Myocyte (in vitro differentiated cells): ENCODE data around the gene CD82. TPM values are rescaled to one million over a fixed set of nuclear protein-coding genes. Genes with fewer than 3 reads are reported as not detected.
"Not testable (repeated sequence)": the region's sequence is repeated elsewhere in the genome, so short reads cannot be mapped to it uniquely, and the experiment has no call there.

Experiments
- DNase-seq: peaks from one replicate; pipeline ENCODE4 v3.0.0-alpha.2; 2012; ENCODE audit warnings: low read depth
- total RNA-seq: library from RNA; depleted of rRNA; stranded (reverse); fragments of >200 nt; gene quantifications from 2 replicates; pipeline ENCODE4 v1.2.3, GENCODE V29; 2014

Gene CD82
- total RNA-seq, 1 donor from 2014 or later = 98.2 TPM

- no peak for DNase-seq
Measured at GRCh38 chr11:44533921-44534711, 31.3 kb upstream of the CD82 start.

- DNase-seq = no peak
Measured at GRCh38 chr11:44535191-44535980, 30.1 kb upstream of the CD82 start.

GRCh38 chr11:44536788-44537516 is 28.5 kb upstream of the CD82 start:
- no peak for DNase-seq

GRCh38 chr11:44537679-44538078 is 27.8 kb upstream of the CD82 start:
- no peak for DNase-seq

GRCh38 chr11:44538375-44539054 is 26.9 kb upstream of the CD82 start:
- DNase-seq = peak; percentile 73

- no peak for DNase-seq
Measured at GRCh38 chr11:44539971-44540370, 25.5 kb upstream of the CD82 start.

GRCh38 chr11:44540667-44541066 is 24.8 kb upstream of the CD82 start:
- DNase-seq = no peak

GRCh38 chr11:44542372-44542771 is 23.1 kb upstream of the CD82 start:
- no peak for DNase-seq

- not testable (repeated sequence) for DNase-seq
Measured at GRCh38 chr11:44546984-44547383, 18.5 kb upstream of the CD82 start.

- not testable (repeated sequence) for DNase-seq
Measured at GRCh38 chr11:44547534-44547933, 17.9 kb upstream of the CD82 start.

- no peak for DNase-seq
Measured at GRCh38 chr11:44548032-44548695, 17.3 kb upstream of the CD82 start.

GRCh38 chr11:44548961-44549749 is 16.3 kb upstream of the CD82 start:
- DNase-seq = not testable (repeated sequence)

- DNase-seq = no peak
Measured at GRCh38 chr11:44550123-44550522, 15.3 kb upstream of the CD82 start.

GRCh38 chr11:44551456-44552139 is 13.9 kb upstream of the CD82 start:
- DNase-seq = no peak

GRCh38 chr11:44555031-44555800 is 10.2 kb upstream of the CD82 start:
- DNase-seq = peak; percentile 49

- peak; percentile 78 for DNase-seq
Measured at GRCh38 chr11:44556735-44557409, 8.6 kb upstream of the CD82 start.

GRCh38 chr11:44557464-44557863 is 8.0 kb upstream of the CD82 start:
- DNase-seq = no peak
